ENCODE results near the gene SNRPA.

- peak in 1 of 6 experiments; percentile 1 for TF ChIP-seq CTCF (IDR thresholded peaks at IDR 0.05)
- no peak for TF ChIP-seq POLR2A (IDR thresholded peaks at IDR 0.05)
Observed at GRCh38 chr19:40805258-40805868, 54.4 kb downstream of the SNRPA start.

Measured in adrenal gland (tissue), 5 donors.